HG03175 (cell line): ENCODE data around the gene PRKRA.
"Not testable (repeated sequence)": the region's sequence is repeated elsewhere in the genome, so short reads cannot be mapped to it uniquely, and the experiment has no call there.

Source experiments
- ATAC-seq: cut with Tn5 transposase; IDR thresholded peaks from one replicate; pipeline ENCODE4 v1.9.1; 2021; ENCODE audit warnings: mild to moderate bottlenecking, moderate library complexity; ENCODE audit not compliant: unreplicated experiment

The PRKRA gene

DNA sequence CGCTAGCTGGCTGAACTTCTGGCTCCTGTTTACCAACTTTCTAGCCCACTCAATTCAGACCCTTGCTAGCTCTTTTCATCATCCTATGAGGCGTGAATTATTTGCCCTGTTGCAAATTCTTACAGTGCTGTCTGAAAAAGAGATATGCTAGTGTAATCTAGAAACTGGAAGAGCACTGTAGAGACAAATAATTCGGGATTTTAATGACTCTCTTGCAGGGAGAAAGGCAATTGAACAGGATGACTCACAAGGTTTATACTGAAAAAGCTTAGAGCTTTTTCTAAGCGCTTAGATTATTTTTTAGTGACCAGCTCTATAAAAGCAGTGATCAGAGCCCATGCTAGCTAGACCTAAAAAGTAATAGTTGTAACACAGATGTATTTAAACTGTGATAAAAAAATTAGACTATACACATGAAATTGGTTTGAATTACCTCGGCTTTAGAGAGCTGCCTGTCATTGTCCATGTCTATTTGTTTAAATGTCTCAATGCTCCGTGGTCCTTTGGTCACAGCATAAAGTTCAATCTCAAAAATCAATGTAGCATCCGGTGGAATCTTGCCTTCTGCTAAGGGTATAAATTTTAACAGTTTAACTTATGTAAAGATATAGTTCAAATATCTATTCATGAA lies 18.4 kb upstream of the PRKRA start:
- ATAC-seq = no peak

DNA sequence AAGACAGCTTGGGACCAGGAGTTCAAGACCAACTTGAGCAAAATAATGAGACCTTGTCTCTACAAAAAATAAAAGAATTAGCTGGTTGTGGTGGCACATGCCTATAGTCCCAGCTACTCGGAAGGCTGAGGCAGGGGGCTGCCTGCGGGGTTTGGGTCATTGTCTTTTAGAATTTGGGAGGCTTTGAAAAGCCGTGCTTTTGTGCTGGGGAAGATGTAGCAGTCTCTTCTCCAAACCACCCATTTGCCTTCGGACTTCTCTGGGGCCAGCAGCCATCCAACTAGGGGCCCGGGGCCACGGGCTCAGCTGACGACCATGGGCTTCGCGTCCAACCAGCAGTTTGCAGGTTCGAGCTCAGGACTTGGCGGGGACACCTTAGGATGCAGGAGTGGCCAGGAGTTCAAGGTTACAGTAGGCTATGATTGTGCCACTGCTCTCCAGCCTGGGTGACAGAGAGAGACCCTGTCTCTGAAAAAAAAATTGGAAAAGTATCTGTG lies 6.5 kb upstream of the PRKRA start:
- ATAC-seq = no peak

DNA sequence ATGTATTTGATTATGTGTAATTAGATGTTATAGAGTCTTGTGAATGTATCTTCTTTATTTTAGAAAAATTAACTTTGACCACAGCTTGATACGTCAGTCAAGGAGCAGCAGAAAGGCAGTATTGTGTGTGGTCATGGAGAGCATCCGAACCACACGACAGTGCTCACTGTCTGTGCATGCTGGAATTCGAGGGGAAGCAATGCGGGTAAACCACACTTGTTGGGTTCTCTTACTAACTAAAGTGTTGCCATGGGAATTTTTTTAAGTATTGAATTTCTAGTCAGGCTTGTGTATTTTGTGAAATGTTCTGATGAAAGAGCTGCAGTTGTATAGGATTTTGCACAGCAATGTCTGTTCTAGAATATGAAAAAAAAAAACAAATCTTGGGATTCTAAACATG lies 5.0 kb upstream of the PRKRA start:
- no peak for ATAC-seq

DNA sequence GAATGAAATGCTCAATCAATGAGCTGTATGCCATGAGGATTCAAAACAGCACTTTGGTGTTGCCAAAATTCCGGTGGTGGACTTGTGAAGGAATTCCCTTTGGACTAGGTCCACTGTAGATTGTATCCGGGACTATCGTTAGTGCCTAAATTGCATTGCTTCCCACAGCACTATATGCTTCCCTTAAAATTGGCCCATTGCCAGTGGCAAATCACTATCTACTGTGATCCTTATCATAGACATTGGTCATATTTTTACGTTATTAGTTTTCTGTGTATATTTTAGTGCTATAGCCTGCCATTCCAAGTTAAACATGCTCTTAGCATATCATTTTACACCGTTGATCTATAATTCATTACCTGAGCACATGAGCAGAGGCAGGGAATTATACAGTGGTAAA lies 1.9 kb upstream of the PRKRA start:
- ATAC-seq = no peak

DNA sequence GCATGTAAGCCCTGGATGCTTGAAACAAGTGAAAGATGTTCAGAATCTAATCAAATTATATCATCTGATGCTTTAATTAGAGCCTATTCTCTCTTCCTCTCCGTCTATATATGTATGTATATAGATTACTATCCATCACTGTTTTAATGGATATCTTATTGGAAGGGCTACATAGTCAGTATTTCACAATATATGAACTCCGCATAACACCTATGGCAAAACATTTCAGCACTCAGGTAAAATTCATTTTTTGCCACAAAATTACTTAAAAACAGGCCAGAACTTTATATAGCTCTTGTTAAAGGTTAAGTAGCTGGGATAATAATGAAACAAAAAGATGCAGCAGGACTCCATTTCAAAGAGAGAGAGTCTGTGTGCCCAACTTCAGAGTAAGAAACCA lies 1.4 kb upstream of the PRKRA start:
- no peak for ATAC-seq

DNA sequence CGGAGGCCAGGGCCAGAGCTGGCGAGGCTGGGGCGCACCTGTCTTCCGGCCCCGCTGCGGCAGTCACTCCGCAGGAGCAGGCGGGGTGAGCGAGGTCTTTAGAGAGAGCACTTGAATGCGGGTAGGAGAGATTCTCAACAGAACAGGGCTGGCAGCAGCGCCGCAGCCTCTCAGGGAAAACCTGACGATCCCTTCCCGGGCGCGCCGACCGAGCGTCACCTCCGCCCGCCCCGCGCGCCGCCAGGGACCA lies 526 bp downstream of the PRKRA start:
- ATAC-seq = peak; percentile 57

DNA sequence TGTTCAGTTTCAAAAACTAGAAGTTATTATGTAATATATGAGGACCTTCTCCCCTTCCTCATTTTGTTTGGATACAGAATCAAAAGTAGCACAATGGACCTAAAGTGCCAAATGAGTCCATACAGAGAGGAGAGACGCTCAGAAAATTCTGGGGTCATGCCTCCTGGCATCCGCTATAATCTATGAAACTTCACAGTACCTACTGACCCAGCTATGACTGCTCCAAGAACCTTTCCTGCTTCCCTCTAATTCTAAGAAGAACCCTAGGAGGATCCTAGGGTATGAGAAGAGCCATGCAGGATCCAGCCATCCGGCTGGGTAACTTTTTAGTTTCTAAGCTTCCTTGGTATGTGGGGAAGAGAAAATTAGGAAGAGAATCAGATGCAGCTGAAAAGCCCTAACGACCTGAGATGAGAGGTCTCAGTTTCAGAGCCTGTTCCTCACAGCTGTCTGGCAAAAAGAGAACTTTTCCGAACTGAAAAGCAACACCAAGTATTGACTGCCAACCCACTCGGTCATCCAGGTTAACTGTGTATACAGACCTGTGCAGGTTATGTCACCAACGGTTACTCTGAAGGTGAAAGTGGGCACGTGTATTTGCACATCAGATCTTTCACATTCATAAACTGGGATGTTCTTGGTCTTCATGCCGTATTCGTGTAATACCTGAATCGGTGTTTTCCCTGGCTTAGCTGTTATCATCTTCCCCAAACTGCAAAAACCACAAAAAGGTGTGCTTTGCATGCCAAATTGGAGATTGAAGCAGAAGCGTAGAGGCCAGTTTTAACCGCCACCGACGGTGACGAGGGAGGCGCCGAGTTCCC lies 1.1 kb downstream of the PRKRA start:
- ATAC-seq = peak; percentile 5

DNA sequence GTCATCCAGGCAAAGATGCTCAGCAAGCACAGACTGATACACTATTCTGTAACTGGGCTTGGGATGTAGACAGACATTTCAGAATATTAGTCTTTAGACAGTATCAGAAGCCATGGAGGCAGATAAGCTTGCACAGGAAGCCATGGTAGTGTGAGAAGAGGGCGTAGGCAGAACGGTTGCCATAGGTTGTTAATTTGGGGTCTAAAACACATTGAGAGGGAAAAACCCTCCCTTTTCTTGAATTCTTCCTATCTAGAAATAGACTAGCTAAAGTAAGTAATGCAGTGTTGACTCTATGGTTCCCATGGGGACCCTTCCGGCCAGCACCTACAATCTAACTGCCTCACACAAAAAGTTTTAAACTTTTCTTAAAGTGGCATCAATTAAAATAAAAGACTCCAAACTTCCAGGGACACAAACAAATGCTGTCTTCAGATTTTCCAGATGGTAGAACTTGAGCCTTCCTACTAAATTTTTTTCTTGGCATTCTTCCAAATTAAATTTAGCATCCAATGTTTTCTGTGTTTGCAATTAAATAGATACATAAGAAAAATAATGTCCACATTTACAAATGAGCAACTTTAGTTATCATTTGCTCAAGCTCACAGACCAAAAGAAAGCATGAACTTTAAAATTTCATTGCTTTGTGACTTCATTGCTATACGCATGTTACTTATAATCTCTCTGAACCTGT lies 1.9 kb downstream of the PRKRA start:
- ATAC-seq = no peak

DNA sequence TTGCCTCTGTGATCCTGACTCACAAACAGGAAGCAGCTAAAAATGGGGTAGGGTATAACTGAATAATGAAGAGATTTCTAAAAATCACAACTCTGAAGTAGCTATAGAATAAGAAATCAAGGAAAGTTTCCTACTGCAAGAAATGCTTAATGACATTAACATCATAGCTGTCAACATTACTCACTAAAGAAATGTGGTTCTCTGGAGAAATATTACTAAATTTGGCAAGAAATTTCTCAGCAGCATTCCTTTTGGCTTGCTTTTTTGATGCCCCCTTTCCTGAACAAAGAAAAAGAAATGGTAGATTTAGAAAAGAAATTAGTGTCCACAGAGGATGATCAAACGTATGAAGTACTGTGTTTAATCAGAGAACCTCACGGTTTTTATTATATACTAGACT lies 9.5 kb downstream of the PRKRA start:
- no peak for ATAC-seq

DNA sequence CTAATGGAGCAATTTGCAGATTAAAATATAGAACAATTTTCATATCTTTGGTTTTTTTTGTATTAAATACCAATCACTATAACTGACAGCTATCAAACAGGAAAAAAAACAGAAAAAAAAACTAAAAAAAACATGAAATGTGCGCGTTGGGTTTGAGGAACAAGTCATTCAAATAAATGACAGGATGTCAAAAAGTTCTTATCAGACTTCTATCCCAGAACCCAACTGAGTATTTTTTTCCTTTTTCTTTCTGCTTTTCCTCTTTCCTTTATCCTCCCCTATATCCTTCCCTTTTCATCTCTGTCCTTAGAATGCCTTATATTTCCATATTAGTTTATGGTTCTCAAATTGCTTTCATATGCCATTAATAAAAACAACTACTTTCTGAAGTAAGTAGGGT lies 14.3 kb downstream of the PRKRA start:
- no peak for ATAC-seq

DNA sequence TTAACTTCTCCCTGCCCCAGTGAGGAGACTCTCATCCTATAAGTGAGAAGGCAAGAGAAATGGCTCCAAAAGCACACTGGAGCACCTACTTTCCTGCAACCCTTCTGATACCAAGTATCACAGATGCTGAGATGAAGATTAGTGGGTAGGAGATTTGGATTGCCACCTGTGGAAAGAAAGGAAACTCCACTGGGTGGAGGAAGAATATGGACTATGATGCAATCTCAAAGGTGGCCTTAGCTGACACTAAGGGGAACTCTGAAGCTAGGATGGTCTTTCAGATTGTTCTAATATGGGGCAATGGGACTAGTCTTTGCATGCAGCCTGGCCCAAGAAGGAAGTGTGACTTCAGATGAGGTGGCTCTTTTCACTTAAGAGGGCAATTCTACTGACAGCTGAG lies 21.6 kb downstream of the PRKRA start:
- ATAC-seq = no peak

DNA sequence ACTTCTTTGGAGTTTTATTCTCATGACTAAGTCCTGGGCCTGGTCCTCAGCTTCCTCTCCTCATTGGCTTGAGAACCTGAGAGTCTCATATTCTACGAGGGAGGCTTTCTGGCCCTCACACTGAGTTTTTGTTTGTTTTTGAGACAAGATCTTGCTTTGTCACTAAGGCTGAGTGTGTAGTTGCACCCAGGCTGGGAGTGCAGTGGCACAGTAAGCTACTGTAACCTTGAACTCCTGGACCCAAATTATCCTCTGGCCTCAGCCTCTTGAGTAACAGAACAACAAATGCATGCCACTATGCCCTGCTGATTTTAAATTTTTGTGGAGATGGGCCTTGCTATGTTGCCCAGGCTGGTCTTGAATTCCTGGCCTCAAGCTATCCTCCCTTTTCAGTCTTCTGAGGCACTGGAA lies 22.6 kb downstream of the PRKRA start:
- ATAC-seq = no peak

DNA sequence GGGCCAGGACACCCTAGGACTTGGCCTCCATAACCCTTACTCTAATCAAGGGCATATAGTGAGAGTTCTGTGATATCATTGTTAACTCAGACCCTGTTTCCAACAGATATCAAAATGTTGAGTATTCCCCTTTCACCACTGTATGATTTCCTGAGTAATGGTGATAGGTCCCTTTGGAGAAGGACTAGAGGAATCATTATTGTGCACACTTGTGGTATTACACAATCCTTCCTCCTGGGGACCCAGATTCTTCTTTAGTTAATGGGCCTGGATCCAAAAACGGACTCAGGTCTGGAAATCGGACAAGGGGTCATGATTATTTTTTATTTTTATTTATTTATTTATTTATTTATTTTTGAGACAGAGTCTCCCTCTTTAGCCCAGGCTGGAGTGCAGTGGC lies 23.5 kb downstream of the PRKRA start:
- no peak for ATAC-seq

DNA sequence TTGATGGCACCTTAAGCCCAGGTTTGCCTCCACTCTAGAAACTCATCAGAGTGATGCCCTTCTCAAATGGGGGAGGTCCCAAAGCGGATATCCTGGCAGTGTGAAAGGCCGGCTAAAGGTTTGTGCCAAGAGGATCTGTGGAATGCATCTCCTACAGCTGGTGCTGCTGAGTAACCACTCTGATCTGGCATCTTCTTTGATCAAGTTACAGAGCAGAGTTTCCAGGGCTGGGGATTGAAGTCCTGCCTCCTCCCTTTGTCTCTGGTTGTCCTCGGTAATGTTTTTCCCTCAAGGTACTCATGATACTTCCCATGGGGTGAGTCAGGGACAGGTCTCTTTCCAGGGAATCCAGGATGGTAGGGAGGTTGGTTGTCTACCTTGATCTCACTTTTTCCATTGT lies 24.6 kb downstream of the PRKRA start:
- ATAC-seq = no peak

DNA sequence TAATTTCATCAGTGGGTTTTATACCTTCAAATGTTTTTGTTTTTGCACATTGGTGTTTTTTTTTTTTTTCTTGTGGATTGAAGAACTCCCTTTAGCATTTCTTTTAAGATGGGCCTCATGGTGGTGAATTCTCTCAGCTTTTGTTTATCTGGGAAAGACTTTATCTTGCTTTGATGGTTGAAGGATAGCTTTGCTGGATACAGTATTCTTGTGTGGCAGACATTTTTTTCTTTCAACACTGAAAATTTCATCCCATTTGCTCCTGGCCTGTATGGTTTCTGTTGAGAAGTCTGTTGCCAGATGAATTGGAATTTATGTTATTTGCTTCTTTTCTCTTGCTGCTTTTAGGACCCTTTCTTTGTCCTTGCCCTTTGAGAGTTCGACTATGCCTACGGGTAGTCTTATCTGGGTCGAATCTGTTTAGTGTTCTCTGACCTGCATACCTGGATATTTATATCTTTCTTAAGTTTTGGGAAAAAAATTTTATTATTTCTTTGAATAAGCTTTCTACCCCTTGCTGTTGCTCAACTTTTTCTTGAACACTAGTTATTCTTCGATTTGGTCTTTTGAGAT lies 25.6 kb downstream of the PRKRA start:
- ATAC-seq = no peak

DNA sequence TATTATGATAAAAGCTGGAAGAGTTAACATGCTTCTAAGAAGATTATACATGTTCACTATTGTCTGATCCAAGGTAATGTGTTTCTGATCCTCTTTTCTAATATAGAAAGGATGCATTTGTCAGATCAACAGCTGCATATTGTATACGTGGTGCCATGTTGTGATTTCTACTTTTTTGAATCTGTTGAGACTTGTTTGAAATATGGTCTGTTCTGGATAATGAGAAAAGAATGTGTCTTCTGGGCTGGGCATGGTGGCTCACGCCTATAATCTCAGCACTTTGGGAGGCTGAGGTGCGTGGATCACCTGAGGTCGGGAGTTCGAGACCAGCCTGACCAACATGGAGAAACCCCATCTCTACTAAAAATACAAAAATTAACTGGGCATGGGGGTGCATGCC lies 27.2 kb downstream of the PRKRA start:
- ATAC-seq = not testable (repeated sequence)

DNA sequence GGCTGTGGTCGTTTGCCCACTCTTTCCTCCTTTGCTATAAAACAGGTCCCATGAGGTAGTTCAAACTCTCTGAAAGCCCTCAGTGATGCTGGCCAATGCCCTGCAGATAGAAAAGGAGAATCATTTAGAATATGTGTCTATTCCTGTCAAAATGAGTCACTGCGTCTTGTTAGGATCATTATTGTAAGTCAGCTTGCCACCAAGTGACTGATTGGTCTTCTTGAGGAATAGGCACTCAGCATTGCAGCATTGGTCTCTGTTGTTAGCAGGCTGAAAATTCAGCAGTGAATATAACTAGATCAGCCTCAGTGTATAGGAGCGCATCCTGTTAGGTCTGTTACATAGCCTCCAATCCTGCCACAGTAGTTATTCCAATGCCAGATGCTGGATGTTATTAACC lies 28.9 kb downstream of the PRKRA start:
- no peak for ATAC-seq

DNA sequence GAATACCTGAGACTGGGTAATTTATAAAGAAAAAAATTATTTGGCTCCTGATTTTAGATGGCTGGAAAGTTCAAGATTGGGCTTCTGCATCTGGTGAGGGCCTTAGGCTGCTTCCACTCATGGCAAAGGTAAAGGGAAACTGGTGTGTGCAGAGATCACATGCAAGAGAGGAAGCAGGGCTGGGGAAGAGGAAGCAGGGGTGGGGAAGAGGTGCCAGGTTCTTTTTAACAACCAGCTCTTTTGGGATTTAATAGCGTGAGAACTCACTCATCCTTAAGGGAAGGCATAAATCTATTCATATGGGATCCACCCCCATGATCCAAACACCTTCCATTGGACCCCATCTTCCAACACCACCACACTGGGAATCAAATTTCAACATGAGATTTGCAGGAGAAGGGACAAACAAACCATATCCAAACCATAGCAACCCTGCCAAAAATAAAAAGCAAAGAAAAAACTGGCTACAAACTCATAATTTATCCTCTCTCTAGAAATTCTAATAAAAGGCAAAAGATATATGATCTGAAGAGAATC lies 30.4 kb downstream of the PRKRA start:
- no peak for ATAC-seq

DNA sequence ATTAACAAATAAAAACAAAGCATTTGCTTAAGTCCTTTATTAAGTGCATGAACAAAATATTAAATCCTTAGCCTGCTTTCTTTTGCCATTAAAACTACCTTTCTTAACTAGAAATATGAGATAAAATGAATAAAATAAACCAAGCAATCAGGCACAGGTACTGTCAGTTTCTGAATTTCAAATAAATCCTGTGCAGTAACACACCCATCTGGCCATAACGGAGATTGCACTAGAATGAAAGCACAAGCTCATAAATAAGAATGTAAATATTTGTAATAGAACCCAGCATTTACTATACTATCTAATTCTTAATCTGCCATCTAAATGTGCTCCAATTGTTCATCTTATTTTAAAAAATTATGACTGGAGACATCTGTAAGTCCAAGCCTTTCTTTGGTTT lies 31.9 kb downstream of the PRKRA start:
- ATAC-seq = no peak

DNA sequence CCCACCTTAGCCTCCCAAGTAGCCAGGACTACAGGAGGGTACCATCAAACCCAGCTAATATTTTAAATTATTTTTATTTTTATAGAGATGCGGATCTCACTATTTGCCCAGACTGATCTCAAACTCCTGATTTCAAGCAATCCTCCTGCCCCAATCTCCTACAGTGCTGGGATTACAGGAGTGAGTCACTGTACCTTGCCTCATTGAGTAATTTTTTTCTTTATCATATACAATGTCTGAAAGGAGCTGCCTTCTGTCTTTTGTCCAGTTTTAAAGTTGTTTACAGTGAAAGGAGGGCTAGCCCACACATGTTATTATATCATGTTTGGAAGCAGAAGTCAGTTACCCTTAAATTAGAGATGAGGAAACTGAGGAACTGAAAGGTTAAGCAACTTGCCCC lies 32.5 kb downstream of the PRKRA start:
- ATAC-seq = no peak

DNA sequence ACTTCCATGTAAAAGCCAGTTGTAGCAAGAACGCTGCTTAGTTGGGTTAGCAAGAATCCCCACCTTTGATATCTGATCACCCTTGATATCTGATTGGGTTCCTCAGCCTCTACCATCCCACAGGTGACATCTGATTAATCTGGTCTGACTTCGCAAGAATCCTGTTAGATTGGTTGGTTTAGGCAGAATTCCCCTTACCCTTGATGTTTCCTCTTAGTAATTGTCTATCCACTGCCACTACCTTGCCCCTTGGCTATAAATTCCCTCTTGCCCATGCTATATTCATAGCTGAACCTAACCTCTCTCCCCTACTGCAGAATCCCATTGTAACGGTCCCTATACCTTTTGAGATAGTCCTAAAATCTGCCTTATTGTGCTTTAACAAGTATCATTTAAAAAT lies 33.1 kb downstream of the PRKRA start:
- no peak for ATAC-seq

DNA sequence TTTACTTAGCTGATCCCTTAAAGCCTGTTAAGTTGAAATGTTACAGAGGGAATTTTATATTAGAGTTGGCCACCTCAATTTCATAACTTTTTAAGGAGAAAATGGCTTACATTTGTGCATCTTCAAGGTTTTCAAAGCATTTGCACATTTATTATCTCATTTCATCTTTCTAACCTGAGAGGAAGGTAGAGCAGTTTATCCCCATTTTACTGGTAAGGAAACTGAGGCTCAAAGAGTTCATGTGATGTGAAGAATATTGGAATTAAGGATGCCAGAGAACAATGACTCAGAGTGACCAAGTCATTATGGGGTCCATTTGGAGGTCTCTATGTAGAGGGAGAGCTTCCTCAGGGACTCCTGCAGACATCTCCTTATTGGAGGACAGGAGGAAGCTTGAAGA lies 35.0 kb downstream of the PRKRA start:
- ATAC-seq = no peak
